Cardiac fibroblast (primary cell): ENCODE results near the gene KCNA3.

Source experiments
- DNase-seq, 2 donors: peaks; one replicate each; pipeline versions ENCODE4 v3.0.0 to v3.0.0-alpha.2; 2010; ENCODE audit warnings: low read depth in 2 of 2
- H3K4me3 ChIP-seq, 2 donors: replicated peaks in 1 of 2; 1 replicate in 1 of 2; 2 replicates in 1 of 2; pipeline ENCODE4 v1.5.1; 2011; ENCODE audit warnings: low read depth in 2 of 2, low read length in 2 of 2, mild to moderate bottlenecking in 2 of 2, moderate library complexity in 1 of 2
- CTCF ChIP-seq: IDR thresholded peaks from one replicate; pipeline ENCODE4 v1.5.1; 2011; ENCODE audit warnings: low read depth, mild to moderate bottlenecking, low read length, inconsistent platforms

KCNA3 gene

GRCh38 chr1:110710314-110710713 is 35.6 kb upstream of the KCNA3 start:
- H3K4me3 ChIP-seq = no peak overlapping the region
- TF ChIP-seq CTCF = no peak
- DNase-seq = no peak

GRCh38 chr1:110708974-110709440 is 34.3 kb upstream of the KCNA3 start:
- no peak overlapping the region for H3K4me3 ChIP-seq
- TF ChIP-seq CTCF = no peak
- no peak for DNase-seq

- no peak for TF ChIP-seq CTCF
- no peak for DNase-seq
- H3K4me3 ChIP-seq = no peak overlapping the region
Observed at GRCh38 chr1:110707232-110707631, 32.5 kb upstream of the KCNA3 start.

GRCh38 chr1:110706621-110707020 is 31.9 kb upstream of the KCNA3 start:
- TF ChIP-seq CTCF = no peak
- no peak for DNase-seq
- no peak overlapping the region for H3K4me3 ChIP-seq

DNA sequence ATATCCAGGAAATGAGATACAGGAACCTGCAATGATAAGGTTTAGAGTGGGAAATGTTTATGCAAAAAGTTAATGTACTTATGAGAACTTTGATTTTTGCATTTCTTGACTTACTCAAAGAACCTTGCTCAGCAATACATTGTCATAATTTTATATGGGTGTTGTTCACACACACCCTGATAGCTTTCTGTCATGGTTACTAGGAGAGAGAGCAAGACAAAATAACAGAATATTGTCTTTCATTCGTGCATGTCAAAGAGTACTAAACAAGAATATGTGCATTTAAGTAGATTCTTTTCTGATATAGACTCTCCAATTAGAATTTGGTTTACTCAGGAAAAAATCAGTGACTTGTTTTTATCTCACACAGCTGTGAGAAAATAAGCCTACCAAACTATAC is 27.5 kb upstream of the KCNA3 start:
- TF ChIP-seq CTCF = no peak
- no peak overlapping the region for H3K4me3 ChIP-seq
- no peak for DNase-seq

DNA sequence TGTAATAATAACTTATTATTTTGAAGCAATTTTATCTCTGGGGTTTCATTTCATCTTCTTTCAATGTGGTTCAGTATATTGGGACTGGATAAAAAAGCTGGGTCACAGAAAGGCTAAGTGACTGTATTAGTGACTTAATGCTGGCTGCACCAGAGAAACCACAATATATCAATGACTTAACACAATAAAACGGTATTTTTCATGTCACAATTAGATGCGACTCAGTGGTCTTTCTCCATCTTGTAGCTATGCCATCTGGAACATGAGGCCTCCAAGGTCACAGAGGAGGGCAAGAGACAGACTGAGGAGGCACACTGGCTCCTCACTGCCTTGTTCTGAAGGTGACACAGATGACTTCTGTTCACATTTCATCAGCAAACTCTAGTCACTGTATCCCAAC is 26.0 kb upstream of the KCNA3 start:
- TF ChIP-seq CTCF = no peak
- no peak overlapping the region for H3K4me3 ChIP-seq
- no peak for DNase-seq

DNA sequence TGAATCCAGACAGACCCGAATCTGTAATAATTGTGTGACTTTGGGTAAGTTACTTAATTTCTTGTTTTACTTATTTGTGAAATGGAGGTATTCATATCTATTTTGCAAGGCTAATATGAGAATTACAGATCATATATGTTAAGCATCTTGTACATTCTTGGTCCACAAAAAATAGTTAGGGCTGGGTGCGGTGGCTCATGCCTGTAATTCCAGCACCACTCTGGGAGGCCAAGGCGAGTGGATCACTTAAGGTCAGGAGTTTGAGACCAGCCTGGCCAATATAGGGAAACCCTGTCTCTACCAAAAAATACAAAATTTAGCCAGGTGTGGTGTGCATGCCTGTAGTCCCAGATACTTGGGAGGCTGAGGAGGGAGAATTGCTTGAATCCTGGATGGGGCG is 22.9 kb upstream of the KCNA3 start:
- no peak overlapping the region for H3K4me3 ChIP-seq
- no peak for TF ChIP-seq CTCF
- DNase-seq = no peak
